SK-N-MC (cell line): Measurements from ENCODE around the gene MPZ.
"Not testable (repeated sequence)": the region's sequence is repeated elsewhere in the genome, so short reads cannot be mapped to it uniquely, and the experiment has no call there.

ENCODE experiments used
- DNase-seq: peaks from one replicate; pipeline ENCODE4 v3.0.0-alpha.2; 2011; ENCODE audit warnings: low read depth, low spot score
- H3K27ac ChIP-seq: fragments of 200-600 bp; sonication (generic); 2 replicates; pipeline ENCODE4 v1.5.1; 2016; ENCODE audit warnings: mixed run types
- H3K36me3 ChIP-seq: fragments of 200-600 bp; sonication (generic); 2 replicates; pipeline ENCODE4 v1.6.1; 2017; ENCODE audit warnings: antibody characterized with exemption, low read length, mixed read lengths; ENCODE audit not compliant: insufficient read depth
- H3K4me3 ChIP-seq: fragments of 200-600 bp; sonication (generic); 2 replicates; pipeline ENCODE4 v1.5.1; 2016
- H3K9ac ChIP-seq: fragments of 200-600 bp; sonication (generic); 2 replicates; pipeline ENCODE4 v1.8.0; 2017; ENCODE audit warnings: mixed run types, mixed read lengths; ENCODE audit not compliant: insufficient read length
- H3K9me3 ChIP-seq: fragments of 200-600 bp; sonication (generic); 2 replicates; pipeline ENCODE4 v1.6.1; 2017; ENCODE audit warnings: low read depth, mild to moderate bottlenecking, antibody characterized with exemption, low read length, moderate library complexity, mixed read lengths
- EZH2 ChIP-seq: fragments of 200-600 bp; sonication (generic); IDR thresholded peaks from one replicate; pipeline ENCODE4 v1.6.1; 2017; ENCODE audit warnings: antibody characterized with exemption
- FOXP2 ChIP-seq: optimal IDR thresholded peaks from 2 replicates; pipeline ENCODE3; 2011; ENCODE audit warnings: mild to moderate bottlenecking, moderate library complexity; ENCODE audit not compliant: insufficient read depth; ENCODE audit errors: extremely low read length, control extremely low read depth
- POLR2AphosphoS5 ChIP-seq: IDR thresholded peaks from 2 replicates; pipeline ENCODE4 v1.6.1; 2012; ENCODE audit warnings: mild to moderate bottlenecking, low read depth, low read length, borderline replicate concordance

The MPZ gene

DNA sequence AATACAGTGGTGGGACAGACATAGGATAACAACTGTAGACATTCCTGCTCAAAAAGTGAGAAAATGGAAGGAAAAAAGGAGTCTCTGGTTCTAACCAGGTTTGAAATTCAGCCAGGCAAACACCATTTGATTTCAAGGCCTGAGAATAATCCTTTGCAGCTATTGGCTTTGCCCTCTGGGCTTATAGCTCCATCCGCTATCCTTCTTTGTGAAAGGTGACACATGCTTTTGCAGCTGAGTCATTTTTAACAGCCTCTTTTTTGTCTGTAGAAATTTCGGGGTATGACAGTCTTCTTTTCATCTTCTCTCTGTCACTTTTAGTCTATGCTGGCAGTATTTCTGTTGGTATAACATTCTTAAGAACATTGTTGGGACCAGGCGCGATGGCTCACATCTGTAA lies 20.6 kb upstream of the MPZ start:
- Histone ChIP-seq H3K36me3 (peaks cover 62% of the 10 kb centered on the region), H3K9ac (no peak overlapping the region), H3K27ac (peak overlapping the region; percentile 19; the same call in 1 of the 2 replicates), H3K4me3 (no peak overlapping the region), H3K9me3 (no peaks in the 10 kb centered on the region)
- TF ChIP-seq FOXP2 (no peak), POLR2AphosphoS5 (no peak)
- no peak for DNase-seq

DNA sequence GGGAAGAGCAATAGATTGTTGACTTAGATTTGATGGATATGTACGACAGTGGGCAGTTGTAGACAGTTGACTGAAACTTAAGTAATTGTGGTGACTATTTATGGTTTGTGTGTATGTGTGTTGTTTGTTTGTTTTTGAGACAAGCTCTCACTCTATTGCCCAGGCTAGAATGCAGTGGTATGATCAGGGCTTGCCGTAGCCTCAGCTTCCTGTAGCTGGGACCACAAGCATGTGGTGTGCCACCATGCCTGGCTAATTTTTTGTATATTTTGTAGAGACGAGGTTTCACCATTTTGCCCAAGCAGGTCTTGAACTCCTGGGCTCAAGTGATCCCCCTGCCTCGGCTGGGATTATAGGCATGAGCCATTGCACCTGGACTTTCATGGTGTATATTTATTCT lies 14.3 kb upstream of the MPZ start:
- Histone ChIP-seq H3K4me3 (no peak overlapping the region), H3K36me3 (peaks cover 24% of the 10 kb centered on the region), H3K9ac (no peak overlapping the region), H3K27ac (no peak overlapping the region), H3K9me3 (no peaks in the 10 kb centered on the region)
- DNase-seq, result no peak
- TF ChIP-seq FOXP2, result no peak
- no peak for TF ChIP-seq EZH2
- TF ChIP-seq POLR2AphosphoS5, result no peak

DNA sequence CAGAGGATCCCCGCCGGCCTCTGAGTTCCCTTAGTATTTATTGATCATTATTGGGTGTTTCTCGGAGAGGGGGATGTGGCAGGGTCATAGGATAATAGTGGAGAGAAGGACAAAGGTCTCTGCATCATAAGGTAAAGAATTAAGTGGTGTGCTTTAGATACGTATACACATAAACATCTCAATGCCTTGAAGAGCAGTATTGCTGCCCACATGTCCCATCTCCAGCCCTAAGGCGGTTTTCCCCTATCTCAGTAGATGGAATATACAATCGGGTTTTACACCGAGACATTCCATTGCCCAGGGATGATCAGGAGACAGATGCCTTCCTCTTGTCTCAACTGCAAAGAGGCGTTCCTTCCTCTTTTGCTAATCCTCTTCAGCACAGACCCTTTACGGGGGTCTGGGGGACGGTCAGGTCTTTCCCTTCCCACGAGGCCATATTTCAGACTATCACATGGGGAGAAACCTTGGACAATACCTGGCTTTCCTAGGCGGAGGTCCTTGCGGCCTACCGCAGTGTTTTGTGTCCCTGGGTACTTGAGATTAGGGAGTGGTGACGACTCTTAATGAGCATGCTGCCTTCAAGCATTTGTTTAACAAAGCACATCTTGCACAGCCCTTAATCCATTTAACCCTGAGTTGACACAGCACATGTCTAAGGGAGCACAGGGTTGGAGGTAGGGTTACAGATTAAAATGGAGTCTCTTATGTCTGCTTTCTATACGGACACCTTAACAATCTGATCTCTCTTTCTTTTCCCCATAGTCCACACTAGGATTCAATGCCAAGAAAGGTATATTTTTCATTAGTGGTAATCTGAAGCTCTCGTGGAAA lies 6.3 kb upstream of the MPZ start:
- not testable (repeated sequence) for H3K27ac ChIP-seq, H3K36me3 ChIP-seq, H3K9me3 ChIP-seq, DNase-seq, H3K9ac ChIP-seq, H3K4me3 ChIP-seq

DNA sequence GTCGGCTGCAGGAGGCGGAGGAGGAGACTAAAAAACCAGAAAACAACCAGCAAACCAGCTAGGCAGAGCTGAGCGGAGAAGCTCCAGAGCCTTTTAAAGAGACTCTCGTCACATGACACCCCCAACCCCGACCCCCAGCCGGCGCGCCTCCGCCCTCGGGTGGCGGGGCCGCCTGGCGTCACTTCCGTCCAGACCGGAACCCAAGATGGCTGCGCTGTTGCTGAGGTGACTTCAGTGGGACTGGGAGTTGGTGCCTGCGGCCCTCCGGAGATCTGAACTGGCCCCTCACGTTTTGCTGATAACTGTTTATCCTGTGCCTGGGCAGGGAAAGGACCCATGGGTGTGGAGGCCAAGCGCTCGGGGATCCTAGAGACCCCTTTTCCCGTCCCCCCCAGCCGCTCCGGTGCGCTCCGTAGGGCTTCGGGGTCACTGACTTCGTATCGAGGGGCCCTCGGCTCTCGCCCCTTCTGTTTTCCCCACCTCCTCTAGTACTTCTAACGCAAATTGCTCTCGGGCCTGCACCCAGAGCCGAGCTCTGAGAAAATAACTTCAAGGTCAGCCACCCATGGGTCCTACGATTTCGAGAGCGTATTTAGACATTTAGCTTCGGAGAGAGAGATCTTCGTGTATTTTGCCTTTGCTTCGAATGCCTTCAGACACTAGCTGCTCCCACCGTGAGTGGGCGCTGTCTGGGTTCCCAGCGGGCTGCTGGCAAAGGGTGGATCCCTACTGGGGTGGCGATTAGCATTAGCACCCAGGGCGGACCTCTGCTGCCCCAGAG lies 4.6 kb upstream of the MPZ start, which contains the start of gene SDHC:
SDHC (plus strand) TSS at position 181 of the 781 bp plus-strand sequence; CDS start at position 206, 25 bp downstream.
- Histone ChIP-seq H3K27ac (peak within 1 kb of the TSS; percentile 88), H3K9me3 (no peaks in the 10 kb centered on the region), H3K9ac (peak within 1 kb of the TSS; percentile 98), H3K36me3 (no peaks in the 10 kb centered on the region), H3K4me3 (peak within 1 kb of the TSS; percentile 95)
- no peak for TF ChIP-seq EZH2
- peak; percentile 98 for TF ChIP-seq POLR2AphosphoS5
- TF ChIP-seq FOXP2, result peak; percentile 66
- DNase-seq, result peak; percentile 53

DNA sequence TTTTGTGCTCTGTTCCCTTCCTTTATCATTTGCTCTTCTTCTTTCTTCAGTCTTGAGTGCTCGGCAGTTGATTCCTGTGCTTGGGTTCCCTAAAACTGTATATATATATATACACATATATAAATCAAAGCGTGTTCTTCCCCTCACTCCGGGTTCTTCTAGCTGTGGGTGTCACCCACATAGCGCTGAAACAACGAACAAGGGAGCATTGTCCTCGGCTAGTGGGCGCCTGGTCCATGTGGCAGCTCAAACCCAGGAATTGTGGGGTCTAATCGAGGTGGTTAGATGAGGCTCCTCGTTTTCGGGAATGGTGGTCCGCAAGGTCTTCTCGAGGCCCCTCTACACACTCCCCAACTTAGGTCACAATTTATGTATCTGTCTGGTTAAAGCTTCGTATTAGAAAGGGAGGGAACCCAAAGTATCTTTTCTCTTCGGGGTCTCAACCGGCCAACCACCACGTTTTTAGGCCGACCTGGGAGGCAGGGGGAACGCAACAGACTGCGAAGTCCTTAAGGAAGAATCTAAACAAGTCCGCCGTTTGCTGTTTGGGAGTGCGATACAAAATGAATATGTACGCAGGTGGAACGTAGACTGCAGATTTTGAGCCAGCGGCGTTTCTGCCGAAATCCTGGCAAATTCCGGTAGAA lies 3.9 kb upstream of the MPZ start:
- Histone ChIP-seq H3K36me3 (no peaks in the 10 kb centered on the region), H3K9me3 (no peaks in the 10 kb centered on the region), H3K4me3 (peak overlapping the region; percentile 95), H3K9ac (peak overlapping the region; percentile 98), H3K27ac (peak overlapping the region; percentile 88)
- no peak for DNase-seq
- TF ChIP-seq EZH2 (no peak), FOXP2 (no peak), POLR2AphosphoS5 (no peak)

DNA sequence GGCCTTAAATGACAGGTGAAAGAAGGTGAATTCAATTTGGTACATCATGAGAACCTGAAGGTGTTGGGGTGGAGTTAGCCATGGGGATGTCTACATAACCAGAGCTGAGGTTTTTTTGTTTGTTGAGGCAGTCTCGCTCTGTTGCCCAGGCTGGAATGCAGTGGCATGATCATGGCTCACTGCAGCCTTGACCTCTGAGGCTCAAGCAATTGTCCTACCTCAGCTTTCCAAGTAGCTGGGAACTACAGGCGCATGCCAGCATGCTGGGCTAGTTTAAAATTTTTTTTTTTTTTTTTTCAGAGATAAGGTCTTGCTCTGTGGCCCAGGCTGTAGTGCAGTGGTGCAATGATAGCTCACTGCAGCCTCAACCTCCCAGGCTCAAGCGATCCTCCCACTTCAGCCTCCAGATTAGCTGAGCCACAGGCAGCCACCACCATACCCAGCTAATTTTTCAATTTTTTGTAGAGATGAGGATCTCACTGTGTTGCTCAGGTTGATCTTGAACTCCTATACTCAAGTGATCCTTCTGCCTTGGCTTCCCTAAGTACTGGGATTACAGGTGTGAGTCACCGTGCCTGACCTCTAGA lies 1.9 kb upstream of the MPZ start:
- Histone ChIP-seq H3K36me3 (no peaks in the 10 kb centered on the region), H3K27ac (no peak overlapping the region), H3K4me3 (no peak overlapping the region), H3K9me3 (no peaks in the 10 kb centered on the region), H3K9ac (no peak overlapping the region)
- no peak for DNase-seq
- no peak for TF ChIP-seq FOXP2
- TF ChIP-seq EZH2, result no peak
- TF ChIP-seq POLR2AphosphoS5, result no peak

DNA sequence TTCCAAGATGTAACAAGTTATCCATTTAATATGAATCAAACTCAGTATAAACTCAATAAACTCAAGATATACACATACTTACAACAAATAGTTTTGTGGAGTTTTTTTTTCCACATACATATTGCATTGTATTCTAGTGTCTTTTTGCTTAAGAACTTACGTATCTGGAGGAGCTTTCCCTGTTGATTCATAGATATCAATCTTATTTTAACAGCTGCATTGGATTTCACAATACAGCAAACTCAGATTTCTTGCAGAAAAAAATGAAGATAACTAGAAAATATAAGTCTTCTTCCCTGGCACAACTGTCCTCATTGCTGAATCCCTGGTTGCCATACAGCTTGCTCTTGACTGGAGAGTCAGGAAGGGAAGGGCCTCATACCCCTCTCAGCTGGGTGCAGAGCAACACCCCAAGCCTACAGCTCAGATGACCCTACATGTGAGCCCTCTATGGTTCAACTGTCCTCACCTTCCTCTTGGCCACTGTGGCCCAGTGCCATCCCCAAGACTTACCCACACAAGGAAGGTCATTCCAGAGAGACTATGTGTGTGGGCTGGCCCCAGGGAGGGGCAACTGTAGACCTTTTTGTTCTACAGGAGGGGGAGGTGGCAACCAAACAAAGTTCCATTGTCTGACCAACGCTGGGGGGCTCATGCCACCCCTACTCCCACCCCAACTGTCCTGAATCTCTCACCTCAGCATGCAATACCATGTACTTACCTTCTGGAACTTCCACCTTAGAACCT lies 1.7 kb downstream of the MPZ start:
- H3K9ac ChIP-seq, result no peak overlapping the region
- DNase-seq, result no peak
- TF ChIP-seq FOXP2, result no peak
- no peak for TF ChIP-seq EZH2
- no peak for TF ChIP-seq POLR2AphosphoS5

More for the DNA sequence above, 1.7 kb downstream of the MPZ start:
- Histone ChIP-seq H3K4me3 (no peak overlapping the region), H3K27ac (no peak overlapping the region), H3K36me3 (no peaks in the 10 kb centered on the region), H3K9me3 (no peaks in the 10 kb centered on the region)
